Thymus (tissue), 11 donors: ENCODE results near the gene POLR1C. TPM values are rescaled to one million over a fixed set of nuclear protein-coding genes. Genes with fewer than 3 reads are reported as not detected.
A peak's percentile ranks its signal among the peaks of the same experiment; 100 is the strongest.

Experiments used
- DNase-seq, 9 donors: peaks; one replicate each; pipeline ENCODE4 v3.0.0-alpha.2; 2013; ENCODE audit warnings: low spot score in 9 of 9, low read depth in 6 of 9, missing footprints in 1 of 9
- H3K27ac ChIP-seq, 2 donors: one replicate each; pipeline ENCODE4 v1.5.1; 2013; ENCODE audit warnings: control low read depth in 1 of 2, low read depth in 1 of 2, low read length in 1 of 2, mild to moderate bottlenecking in 1 of 2, moderate library complexity in 1 of 2
- H3K27me3 ChIP-seq, 2 donors: one replicate each; pipeline ENCODE4 v1.5.1; 2013; ENCODE audit warnings: low read length in 1 of 2; ENCODE audit not compliant: control insufficient read depth in 2 of 2, insufficient read depth in 1 of 2
- H3K36me3 ChIP-seq, 2 donors: one replicate each; pipeline ENCODE4 v1.5.1; 2013; ENCODE audit warnings: low read length in 1 of 2, mild to moderate bottlenecking in 1 of 2, moderate library complexity in 1 of 2; ENCODE audit not compliant: control insufficient read depth in 2 of 2, insufficient read depth in 2 of 2
- H3K4me1 ChIP-seq, 2 donors: one replicate each; pipeline ENCODE4 v1.5.1; 2013; ENCODE audit warnings: low read length in 2 of 2; ENCODE audit not compliant: control insufficient read depth in 2 of 2, insufficient read depth in 2 of 2
- H3K4me3 ChIP-seq, 2 donors: one replicate each; pipeline ENCODE4 v1.5.1; 2013; ENCODE audit warnings: low read length in 2 of 2, control low read depth in 1 of 2, mild to moderate bottlenecking in 1 of 2
- H3K9me3 ChIP-seq, 2 donors: one replicate each; pipeline ENCODE4 v1.5.1; 2013; ENCODE audit warnings: low read length in 1 of 2, mild to moderate bottlenecking in 1 of 2; ENCODE audit not compliant: control insufficient read depth in 2 of 2, insufficient read depth in 1 of 2
- WGBS: extraction: QIAGEN DNeasy Blood & Tissue Kit; methylation state at CpG from one replicate; pipeline ENCODE4 v1.1.7; 2013; 5-methylcytosine and 5-hydroxymethylcytosine counted together
- polyA plus RNA-seq: library from polyadenylated mRNA; stranded (reverse); fragments of 200-250 nt; gene quantifications from one replicate; pipeline ENCODE4 v1.2.3, GENCODE V29; 2013
- total RNA-seq: library from RNA; stranded (reverse); fragments of 120-200 nt; gene quantifications from one replicate; pipeline ENCODE4 v1.2.4, GENCODE V29; 2013
- donor health status: healthy.

POLR1C gene
- total and polyA plus RNA-seq, 2 donors: 23.9 to 28.5 TPM

- peaks cover 35 to 52% of the 10 kb centered on the region in 2 donors for H3K36me3 ChIP-seq
- DNase-seq: no peak
Measured at GRCh38 chr6:43510827-43511163, 6.1 kb upstream of the POLR1C start.

GRCh38 chr6:43511824-43512415 lies 5.0 kb upstream of the POLR1C start:
- H3K27ac ChIP-seq: no peak overlapping the region
- H3K4me1 ChIP-seq: peaks cover 17 to 24% of the 10 kb centered on the region in 2 donors
- H3K4me3 ChIP-seq: no peak overlapping the region
- no peak for DNase-seq
- WGBS: 97% methylated on average over 11 of the region's 11 CpGs
- H3K9me3 ChIP-seq: peaks cover 0 to 3% of the 10 kb centered on the region in 2 donors
- peaks cover 35 to 51% of the 10 kb centered on the region in 2 donors for H3K36me3 ChIP-seq
- peaks cover 24 to 41% of the 10 kb centered on the region in 2 donors for H3K27me3 ChIP-seq

More at GRCh38 chr6:43510827-43511163, 6.1 kb upstream of the POLR1C start:
- 95% methylated on average over 10 of the region's 10 CpGs for WGBS
- Histone ChIP-seq H3K27me3 (peaks cover 24 to 43% of the 10 kb centered on the region in 2 donors), H3K4me3 (no peak overlapping the region), H3K9me3 (no peaks in the 10 kb centered on the region), H3K4me1 (peaks cover 11 to 23% of the 10 kb centered on the region in 2 donors), H3K27ac (no peak overlapping the region)

GRCh38 chr6:43515808-43516207 lies 1.1 kb upstream of the POLR1C start:
- Histone ChIP-seq H3K4me1 (peaks cover 15 to 16% of the 10 kb centered on the region in 2 donors), H3K27me3 (peaks cover 0 to 2% of the 10 kb centered on the region in 2 donors), H3K4me3 (peak overlapping the region; percentile 94), H3K9me3 (peaks cover 0 to 3% of the 10 kb centered on the region in 2 donors), H3K36me3 (peaks cover 46 to 66% of the 10 kb centered on the region in 2 donors), H3K27ac (no peak overlapping the region)
- no peak for DNase-seq
- WGBS: 93% methylated on average over 9 of the region's 9 CpGs

GRCh38 chr6:43516367-43516696 lies 557 bp upstream of the POLR1C start:
- peak overlapping the region; percentile 94 for H3K4me3 ChIP-seq
- peak overlapping the region; percentile 70 to 86 for H3K27ac ChIP-seq
- H3K4me1 ChIP-seq: peaks cover 15 to 16% of the 10 kb centered on the region in 2 donors
- H3K9me3 ChIP-seq: peaks cover 0 to 3% of the 10 kb centered on the region in 2 donors
- no peak for DNase-seq
- no peaks in the 10 kb centered on the region for H3K27me3 ChIP-seq
- H3K36me3 ChIP-seq: peaks cover 50 to 66% of the 10 kb centered on the region in 2 donors
- 2% methylated on average over 10 of the region's 10 CpGs for WGBS

GRCh38 chr6:43517505-43518357 lies 842 bp downstream of the POLR1C start:
- H3K9me3 ChIP-seq: peaks cover 0 to 3% of the 10 kb centered on the region in 2 donors
- peaks cover 48 to 66% of the 10 kb centered on the region in 2 donors for H3K36me3 ChIP-seq
- peak in 1 of 9 donors; percentile 22 for DNase-seq
- peaks cover 15 to 16% of the 10 kb centered on the region in 2 donors for H3K4me1 ChIP-seq
- WGBS: 8% methylated on average over 10 of the region's 10 CpGs
- H3K27ac ChIP-seq: no peak overlapping the region
- H3K4me3 ChIP-seq: peak overlapping the region; percentile 94
- no peaks in the 10 kb centered on the region for H3K27me3 ChIP-seq

- peaks cover 0 to 3% of the 10 kb centered on the region in 2 donors for H3K9me3 ChIP-seq
- H3K4me1 ChIP-seq: peaks cover 15% of the 10 kb centered on the region in 2 donors
- DNase-seq: no peak
- no peaks in the 10 kb centered on the region for H3K27me3 ChIP-seq
- no peak overlapping the region for H3K27ac ChIP-seq
- H3K36me3 ChIP-seq: peaks cover 55 to 67% of the 10 kb centered on the region in 2 donors
- no peak overlapping the region for H3K4me3 ChIP-seq
- WGBS: 98% methylated on average over 8 of the region's 8 CpGs
Measured at GRCh38 chr6:43520097-43520496, 3.2 kb downstream of the POLR1C start.

GRCh38 chr6:43521836-43522235 lies 4.9 kb downstream of the POLR1C start:
- no peak for DNase-seq
- 97% methylated on average over 2 of the region's 2 CpGs for WGBS
- H3K36me3 ChIP-seq: peaks cover 68 to 76% of the 10 kb centered on the region in 2 donors
- peaks cover 2 to 4% of the 10 kb centered on the region in 2 donors for H3K4me1 ChIP-seq
- no peaks in the 10 kb centered on the region for H3K27me3 ChIP-seq
- H3K4me3 ChIP-seq: no peak overlapping the region
- H3K9me3 ChIP-seq: no peaks in the 10 kb centered on the region
- no peak overlapping the region for H3K27ac ChIP-seq

- 97% methylated on average over 8 of the region's 8 CpGs for WGBS
- no peak overlapping the region for H3K27ac ChIP-seq
Measured at GRCh38 chr6:43522547-43523261, 5.8 kb downstream of the POLR1C start.

GRCh38 chr6:43523284-43523683 lies 6.4 kb downstream of the POLR1C start:
- H3K4me3 ChIP-seq: no peak overlapping the region
- DNase-seq: no peak
- no peak overlapping the region for H3K27ac ChIP-seq
- H3K9me3 ChIP-seq: no peaks in the 10 kb centered on the region
- peaks cover 81 to 90% of the 10 kb centered on the region in 2 donors for H3K36me3 ChIP-seq
- no peaks in the 10 kb centered on the region for H3K4me1 ChIP-seq
- no peaks in the 10 kb centered on the region for H3K27me3 ChIP-seq
- 100% methylated on average over 3 of the region's 3 CpGs for WGBS

More at GRCh38 chr6:43522547-43523261, 5.8 kb downstream of the POLR1C start:
- peaks cover 76 to 84% of the 10 kb centered on the region in 2 donors for H3K36me3 ChIP-seq
- no peaks in the 10 kb centered on the region for H3K9me3 ChIP-seq
- no peak for DNase-seq
- H3K4me3 ChIP-seq: no peak overlapping the region
- H3K27me3 ChIP-seq: no peaks in the 10 kb centered on the region
- H3K4me1 ChIP-seq: peaks cover 2 to 4% of the 10 kb centered on the region in 2 donors
